Stimulated activated CD4-positive, alpha-beta T cell treated with anti-CD3 and anti-CD28 coated beads, TNF-alpha, amount 100 ng/mL, for 4 hours (primary cell): ENCODE measurements around the gene FBRSL1.
"Not testable (repeated sequence)": the region's sequence is repeated elsewhere in the genome, so short reads cannot be mapped to it uniquely, and the experiment has no call there.

Experiments
- DNase-seq, 3 experiments: peaks; one replicate each; pipeline ENCODE4 v3.0.0-alpha.2; 2020; ENCODE audit warnings: low read depth in 3 of 3

FBRSL1 gene

GRCh38 chr12:132525011-132525832, 35.3 kb downstream of the FBRSL1 start:
- no peak for DNase-seq

- DNase-seq, result no peak
Observed at GRCh38 chr12:132525833-132526455, 36.0 kb downstream of the FBRSL1 start.

GRCh38 chr12:132527186-132527882, 37.4 kb downstream of the FBRSL1 start:
- DNase-seq, result no peak

GRCh38 chr12:132527883-132528264, 37.9 kb downstream of the FBRSL1 start:
- DNase-seq, result no peak

- DNase-seq, result no peak
Observed at GRCh38 chr12:132528564-132529106, 38.7 kb downstream of the FBRSL1 start.

GRCh38 chr12:132529156-132529839, 39.3 kb downstream of the FBRSL1 start:
- DNase-seq, result no peak

- no peak for DNase-seq
Observed at GRCh38 chr12:132529906-132530305, 40.0 kb downstream of the FBRSL1 start.

- no peak for DNase-seq
Observed at GRCh38 chr12:132530447-132530846, 40.5 kb downstream of the FBRSL1 start.

GRCh38 chr12:132530851-132531250, 40.9 kb downstream of the FBRSL1 start:
- DNase-seq, result no peak

- DNase-seq, result not testable (repeated sequence)
Observed at GRCh38 chr12:132532711-132533583, 43.0 kb downstream of the FBRSL1 start.

- no peak for DNase-seq
Observed at GRCh38 chr12:132533584-132533958, 43.6 kb downstream of the FBRSL1 start.

GRCh38 chr12:132534076-132534475, 44.1 kb downstream of the FBRSL1 start:
- no peak for DNase-seq

GRCh38 chr12:132535019-132535418, 45.1 kb downstream of the FBRSL1 start:
- DNase-seq, result no peak

- no peak for DNase-seq
Observed at GRCh38 chr12:132536102-132536876, 46.3 kb downstream of the FBRSL1 start.

GRCh38 chr12:132537049-132537448, 47.1 kb downstream of the FBRSL1 start:
- DNase-seq, result no peak

GRCh38 chr12:132537836-132538662, 48.1 kb downstream of the FBRSL1 start:
- no peak for DNase-seq

- DNase-seq, result no peak
Observed at GRCh38 chr12:132538663-132538990, 48.7 kb downstream of the FBRSL1 start.

GRCh38 chr12:132539016-132539773, 49.2 kb downstream of the FBRSL1 start:
- DNase-seq, result no peak

- DNase-seq, result no peak
Observed at GRCh38 chr12:132540436-132540835, 50.5 kb downstream of the FBRSL1 start.
